Endothelial cell of umbilical vein (primary cell): ENCODE measurements around the gene RNF175.

Experiments used
- CTCF ChIP-seq, 2 donors: IDR thresholded peaks; 1 replicate in 1 of 2; 2 replicates in 1 of 2; pipeline ENCODE4 v1.5.1; 2011; ENCODE audit warnings: low read length in 2 of 2, mild to moderate bottlenecking in 2 of 2, moderate library complexity in 2 of 2, control low read depth in 1 of 2, inconsistent platforms in 1 of 2, low read depth in 1 of 2; ENCODE audit not compliant: insufficient read depth in 1 of 2; ENCODE audit errors: extremely low read depth in 1 of 2
- EZH2 ChIP-seq: IDR thresholded peaks from 2 replicates; pipeline ENCODE4 v1.6.1; 2012; ENCODE audit warnings: borderline replicate concordance, low read depth, mild to moderate bottlenecking, moderate library complexity, low read length, inconsistent platforms; ENCODE audit not compliant: severe bottlenecking
- FOS ChIP-seq: IDR thresholded peaks from 2 replicates; pipeline ENCODE4 v1.6.1; 2011; ENCODE audit warnings: mild to moderate bottlenecking, low read length, moderate library complexity, borderline replicate concordance; ENCODE audit not compliant: insufficient read depth
- GATA2 ChIP-seq: IDR thresholded peaks from 2 replicates; pipeline ENCODE4 v1.7.0; 2011; ENCODE audit warnings: low read depth, mild to moderate bottlenecking, moderate library complexity, mixed read lengths, low read length; ENCODE audit not compliant: insufficient read length, insufficient read depth
- JUN ChIP-seq: IDR thresholded peaks from 2 replicates; pipeline ENCODE4 v1.6.1; 2011; ENCODE audit warnings: borderline replicate concordance, low read depth; ENCODE audit not compliant: insufficient read length, insufficient read depth
- MAX ChIP-seq: IDR thresholded peaks from 2 replicates; pipeline ENCODE4 v1.6.1; 2011; ENCODE audit not compliant: insufficient read depth, insufficient read length
- MYC ChIP-seq: IDR thresholded peaks from one replicate; pipeline ENCODE4 v1.6.1; 2011; ENCODE audit warnings: mild to moderate bottlenecking, low read depth, low read length
- POLR2A ChIP-seq: IDR thresholded peaks from 2 replicates; pipeline ENCODE4 v1.6.1; 2012; ENCODE audit warnings: low read depth, mild to moderate bottlenecking, control low read depth, low read length
- POLR2AphosphoS5 ChIP-seq: IDR thresholded peaks from 2 replicates; pipeline ENCODE4 v1.6.1; 2012; ENCODE audit warnings: low read depth, mild to moderate bottlenecking, control low read depth, low read length, moderate library complexity; ENCODE audit not compliant: insufficient read depth

GRCh38 chr4:153799694-153800074 is 39.9 kb upstream of the RNF175 start:
- TF ChIP-seq POLR2A (no peak), CTCF (IDR thresholded peaks at IDR 0.05; ENCODE audit: extremely low read depth in 1 of 2, insufficient read depth in 1 of 2, low read depth in 1 of 2, low read length in 2 of 2) (no peak), JUN (no peak), POLR2AphosphoS5 (no peak), FOS (no peak), EZH2 (no peak), MAX (no peak), MYC (no peak), GATA2 (no peak)
